Lung microvascular endothelial cell (primary cell): ENCODE measurements around the gene RAG2. TPM values are rescaled to one million over a fixed set of nuclear protein-coding genes. Genes with fewer than 3 reads are reported as not detected.

ENCODE experiments used
- DNase-seq, 2 donors: peaks; one replicate each; pipeline versions ENCODE4 v3.0.0 to v3.0.0-alpha.2; 2010; ENCODE audit warnings: low read depth in 2 of 2
- total RNA-seq: library from RNA; depleted of rRNA; stranded (reverse); fragments of >200 nt; gene quantifications from 2 replicates; pipeline ENCODE4 v1.2.1, GENCODE V29; 2014

RAG2 gene
- not detected in 2 replicates for total RNA-seq

- no peak for DNase-seq
Measured at GRCh38 chr11:36598051-36598450, at the start of gene RAG2. RAG2 (minus strand) TSS chr11:36598236; CDS start chr11:36594168, 4,068 bp downstream.

- DNase-seq, result no peak
Measured at GRCh38 chr11:36638556-36638955, 40.5 kb upstream of the RAG2 start.

DNA sequence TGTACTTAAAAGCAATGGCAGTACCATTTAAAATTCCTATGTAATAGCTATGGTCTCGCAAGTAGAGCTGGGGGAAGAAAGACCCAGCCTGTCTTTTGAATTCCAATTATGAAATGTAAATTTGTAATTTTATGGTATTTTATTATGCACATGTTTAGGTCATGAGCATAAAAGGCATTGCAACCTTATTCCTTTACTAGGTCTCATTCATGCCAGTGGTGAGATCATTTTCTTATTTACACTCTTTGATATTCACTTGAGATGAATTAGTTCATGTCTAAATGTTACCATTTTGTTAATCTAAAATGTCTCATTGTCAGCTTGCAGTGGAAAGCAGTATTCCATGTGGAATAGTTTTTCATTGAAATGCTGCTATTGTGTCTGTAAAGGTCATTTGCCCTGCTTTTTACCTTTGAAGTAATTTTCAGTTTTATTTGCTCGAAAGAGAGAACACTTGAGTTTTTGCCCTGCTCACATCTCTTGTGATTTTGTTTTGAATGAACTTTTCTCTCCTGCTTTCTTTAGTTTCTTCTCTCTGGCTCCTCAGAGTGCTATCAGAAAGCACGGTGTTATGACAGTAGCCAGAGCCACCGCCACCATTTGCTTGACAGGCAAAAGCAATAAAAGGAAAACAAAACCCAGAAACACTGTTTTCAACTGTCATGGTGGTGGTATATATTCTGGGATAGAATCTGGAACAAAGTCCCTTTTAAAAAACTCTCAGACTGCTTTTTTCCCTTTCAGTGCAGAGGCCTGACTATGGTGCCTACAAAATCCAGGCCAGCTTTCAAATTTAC lies 37.2 kb upstream of the RAG2 start:
- DNase-seq, result no peak

DNA sequence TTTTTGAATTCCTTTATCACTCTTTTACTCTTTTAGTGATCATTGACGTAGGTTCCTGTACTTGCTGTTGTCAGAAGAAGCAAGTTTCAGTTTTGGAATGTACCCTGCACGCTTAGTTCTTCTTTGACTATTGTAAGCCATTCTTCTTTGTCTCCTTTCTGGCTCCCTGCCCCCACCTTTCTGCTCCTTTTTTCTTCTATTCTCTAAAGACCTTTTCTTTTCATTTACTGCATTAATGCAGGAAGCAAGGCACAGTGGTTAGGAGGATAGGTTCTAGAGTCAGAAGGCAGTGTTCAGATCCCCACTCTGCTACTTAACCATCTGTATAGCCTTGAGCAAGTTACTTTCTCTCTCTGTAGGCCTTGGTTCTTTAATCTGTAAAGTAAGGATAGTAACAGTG lies 33.7 kb upstream of the RAG2 start:
- DNase-seq, result no peak

GRCh38 chr11:36628765-36629244 lies 30.8 kb upstream of the RAG2 start:
- DNase-seq, result no peak

- no peak for DNase-seq
Measured at GRCh38 chr11:36628141-36628540, 30.1 kb upstream of the RAG2 start.

DNA sequence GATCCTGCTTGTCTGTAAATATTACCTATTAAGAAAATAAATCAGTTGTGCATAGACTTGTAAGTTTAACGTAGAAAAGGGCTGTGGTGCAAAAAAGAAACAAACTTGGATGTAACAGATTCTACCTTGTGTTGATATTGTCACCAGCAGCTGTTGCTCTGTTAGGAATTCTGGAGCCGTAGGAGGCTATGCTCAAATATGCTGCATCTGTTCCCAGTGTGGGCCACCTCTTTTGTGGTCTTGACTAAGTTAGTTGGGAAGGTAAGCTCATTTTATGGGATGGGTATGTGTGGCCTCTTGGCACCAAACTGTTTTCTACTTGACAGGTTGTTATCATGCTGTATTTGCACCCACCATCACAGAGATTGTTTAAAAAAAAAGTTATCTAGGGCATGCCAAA lies 29.4 kb upstream of the RAG2 start:
- DNase-seq, result no peak

DNA sequence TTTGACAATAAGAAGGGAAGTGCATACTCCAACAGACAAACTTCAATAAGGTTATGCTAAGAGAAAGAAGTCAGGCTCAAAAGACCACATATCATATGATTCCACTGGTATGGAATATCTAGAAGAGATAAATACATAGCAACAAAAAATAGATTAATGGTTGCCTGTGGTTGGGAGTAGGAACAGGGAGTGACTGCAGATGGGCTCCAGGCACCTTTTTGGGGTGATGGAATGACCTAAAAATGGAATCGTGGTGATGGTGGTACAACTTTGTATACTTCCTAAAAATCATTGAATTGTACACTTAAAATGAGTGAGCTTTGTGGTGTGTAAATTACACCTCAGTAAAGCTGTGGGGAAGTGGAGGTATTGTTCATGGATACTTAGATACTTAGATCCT lies 29.0 kb upstream of the RAG2 start:
- no peak for DNase-seq

GRCh38 chr11:36623494-36623893 lies 25.5 kb upstream of the RAG2 start:
- no peak for DNase-seq

- peak; percentile 7 to 76 for DNase-seq
Measured at GRCh38 chr11:36622431-36623136, 24.5 kb upstream of the RAG2 start.

DNA sequence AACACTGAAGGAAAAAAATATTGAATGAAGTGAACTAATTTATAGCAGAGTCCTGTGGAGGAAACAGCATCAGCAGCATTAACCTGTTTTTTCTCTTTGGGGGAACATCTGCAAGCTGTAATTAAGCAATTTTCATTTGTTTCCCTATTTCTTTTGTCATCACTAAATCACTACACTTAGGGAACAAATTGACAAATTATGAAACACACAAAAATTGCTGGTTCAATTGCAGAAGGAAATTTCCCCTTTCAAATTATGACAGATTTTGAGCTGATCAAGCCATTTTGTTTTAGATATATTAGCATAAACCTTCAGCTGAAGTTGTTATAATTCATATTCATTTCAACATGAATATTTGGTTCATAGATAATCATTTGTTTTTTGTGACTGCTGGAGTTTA lies 22.2 kb upstream of the RAG2 start:
- no peak for DNase-seq

DNA sequence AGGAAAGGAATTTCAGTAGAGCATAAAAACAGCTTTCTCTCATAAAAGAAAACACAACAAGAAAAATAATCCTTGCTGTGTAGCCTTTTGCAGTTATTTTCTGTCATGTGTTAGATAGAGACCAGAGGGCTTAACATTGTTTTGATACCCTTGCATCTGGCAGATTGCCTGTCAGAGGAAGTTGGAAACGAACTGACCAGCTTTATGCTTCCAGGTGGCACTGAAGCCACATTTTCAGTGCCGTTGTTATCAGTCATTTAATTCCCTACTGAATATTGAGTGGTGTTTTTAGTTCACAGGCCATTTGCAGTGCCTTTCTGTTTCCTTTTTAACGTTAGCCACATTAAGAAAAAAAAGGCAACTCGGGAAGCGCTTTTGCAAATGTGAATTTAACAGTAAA lies 21.5 kb upstream of the RAG2 start:
- DNase-seq, result peak; percentile 1 to 86

DNA sequence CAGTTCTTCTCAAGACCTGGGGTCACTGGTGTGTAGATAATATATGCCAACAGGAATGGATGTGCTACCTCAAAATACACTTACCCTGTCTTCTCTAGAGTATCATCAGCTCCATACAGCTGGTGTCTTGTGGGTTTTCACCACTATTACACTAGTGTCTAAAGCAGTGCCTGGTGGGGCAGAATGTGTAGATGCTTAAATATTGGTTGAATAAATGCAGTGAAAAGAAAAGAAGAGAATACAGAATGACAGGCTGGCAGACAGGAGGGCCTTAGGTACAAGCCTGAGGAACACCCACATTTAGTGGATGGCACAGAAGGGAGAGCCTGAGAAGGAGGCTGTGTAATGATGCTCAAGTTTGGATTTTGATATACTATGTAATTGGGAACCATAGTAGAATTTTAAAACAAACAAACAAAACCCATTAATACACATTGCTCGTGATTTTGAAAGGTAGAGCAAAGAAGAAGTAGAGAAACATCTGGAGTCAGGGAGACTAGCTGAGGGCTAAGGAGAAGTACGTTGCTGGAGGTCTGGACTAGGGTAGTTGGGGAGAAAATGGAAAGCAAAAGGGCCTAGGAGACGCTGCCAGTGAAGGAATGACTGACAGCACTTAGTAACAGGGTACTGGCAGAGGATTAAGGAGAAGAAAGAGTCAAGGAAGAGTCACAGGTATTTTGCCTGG lies 20.5 kb upstream of the RAG2 start:
- no peak for DNase-seq

DNA sequence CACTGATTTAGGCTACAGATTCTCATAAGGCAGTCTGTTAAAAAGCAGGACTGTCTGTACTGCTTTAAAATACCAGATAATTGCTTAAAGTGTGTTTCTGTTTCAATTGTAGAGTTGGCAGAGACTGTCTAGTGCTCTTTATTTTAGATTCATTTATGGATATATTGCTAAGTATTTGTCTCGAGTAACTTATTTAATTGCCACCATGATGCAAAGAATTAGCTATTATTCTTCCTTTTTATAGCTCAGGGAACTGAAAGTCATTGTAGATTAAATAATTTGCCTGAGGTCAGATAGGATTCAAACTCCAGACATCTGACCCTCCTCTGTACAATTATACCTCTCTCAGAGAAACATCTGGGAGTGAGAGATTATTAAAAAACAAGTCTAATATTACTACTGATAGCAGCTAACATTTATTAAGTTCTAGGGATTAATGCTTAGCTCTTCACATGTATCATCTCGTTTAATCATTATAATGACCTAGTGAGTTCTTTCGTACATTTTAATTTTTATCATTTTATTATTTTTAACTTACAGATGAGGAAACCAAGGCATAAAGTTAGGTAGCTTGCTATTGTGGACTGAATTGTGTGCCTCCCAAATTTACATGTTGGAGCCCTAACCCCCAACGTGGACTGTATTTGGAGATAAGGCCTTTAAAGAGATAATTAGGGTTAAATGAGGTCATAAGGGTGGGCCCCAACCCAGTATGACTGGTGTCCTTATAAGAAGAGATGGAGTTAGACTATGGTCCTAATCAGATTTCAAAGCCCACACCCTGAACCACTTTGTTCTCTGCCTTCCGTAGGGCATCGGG lies 19.7 kb upstream of the RAG2 start:
- DNase-seq, result no peak

GRCh38 chr11:36615826-36616225 lies 17.8 kb upstream of the RAG2 start:
- DNase-seq, result no peak

DNA sequence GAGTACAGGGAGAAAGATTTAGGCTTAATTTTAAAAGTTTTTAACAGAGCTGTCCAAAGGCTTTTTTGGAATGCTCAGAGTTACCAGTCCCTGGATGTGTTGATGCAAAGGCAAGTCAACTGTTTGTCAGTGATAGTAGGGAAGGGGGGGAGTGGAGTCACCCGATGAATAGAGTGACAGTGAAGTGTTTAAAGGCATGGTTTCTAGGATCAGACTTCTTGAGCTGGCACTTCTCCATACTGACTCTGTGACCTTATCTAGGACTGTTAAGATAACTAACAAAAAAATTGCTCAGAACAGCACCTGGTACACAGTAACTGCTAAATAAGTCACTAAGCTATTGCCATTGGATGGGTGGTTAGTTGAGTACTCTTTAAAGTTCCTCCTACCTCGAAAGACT lies 11.3 kb upstream of the RAG2 start:
- no peak for DNase-seq

DNA sequence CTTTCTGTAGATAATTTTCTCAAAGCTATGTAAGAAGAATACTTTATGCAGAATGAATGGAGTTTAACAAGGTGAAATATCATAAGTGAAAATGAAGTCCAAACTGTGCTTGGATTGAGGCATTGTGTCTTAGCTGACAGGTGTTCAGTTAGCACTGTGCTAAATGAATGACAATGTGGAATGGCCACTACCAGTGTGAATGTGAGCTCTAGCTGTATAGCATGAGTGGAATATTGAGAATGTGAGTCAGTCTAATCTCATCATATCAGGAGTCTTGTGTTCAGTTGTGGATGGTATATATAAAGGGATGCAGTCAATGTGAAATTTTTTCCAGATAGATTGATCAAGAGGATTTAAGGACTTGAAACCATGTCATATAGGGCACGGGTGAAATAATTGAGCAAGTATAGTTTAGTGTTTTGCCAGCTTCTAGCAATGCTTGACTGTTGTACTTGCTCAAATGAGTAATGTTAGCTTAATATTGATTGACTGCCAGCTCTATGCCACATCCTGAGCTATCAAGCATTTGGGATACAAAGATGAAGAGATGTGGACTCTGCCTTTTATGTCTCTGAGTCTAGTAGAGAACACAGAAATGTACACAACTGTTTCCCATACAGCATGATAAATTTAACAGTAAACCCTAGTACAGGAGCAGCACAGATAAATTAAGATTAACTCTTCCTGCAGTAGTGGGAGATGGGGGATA lies 10.6 kb upstream of the RAG2 start:
- DNase-seq, result no peak

GRCh38 chr11:36605221-36606216 lies 7.5 kb upstream of the RAG2 start:
- no peak for DNase-seq

DNA sequence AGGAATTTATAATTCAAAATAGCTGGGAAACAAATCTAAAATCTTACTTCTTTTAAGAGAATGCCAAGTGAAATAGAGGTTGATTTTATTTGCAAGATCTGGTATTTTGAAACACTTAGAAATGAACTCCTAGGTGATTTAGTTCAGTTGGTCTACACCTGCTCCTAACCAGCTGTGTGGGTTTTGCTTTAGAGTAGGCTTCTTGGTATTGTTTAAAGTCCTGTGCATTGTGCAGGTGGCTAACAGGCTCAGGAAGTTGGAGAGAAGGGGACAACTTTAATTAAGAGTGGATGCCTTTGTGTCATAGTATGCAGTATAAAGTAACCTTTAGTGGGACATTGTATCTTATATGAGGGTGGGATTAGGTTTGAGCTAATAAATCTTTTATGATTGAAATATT lies 4.1 kb upstream of the RAG2 start:
- DNase-seq, result no peak

GRCh38 chr11:36601155-36601554 lies 3.1 kb upstream of the RAG2 start:
- DNase-seq, result no peak
